Testis (tissue), 3 donors: ENCODE data around the gene CCDC107. TPM values are rescaled to one million over a fixed set of nuclear protein-coding genes. Genes with fewer than 3 reads are reported as not detected.
A peak's percentile ranks its signal among the peaks of the same experiment; 100 is the strongest.

Source experiments
- DNase-seq: peaks from one replicate; pipeline ENCODE4 v3.0.0-alpha.2; 2019
- H3K27ac ChIP-seq, 2 donors: fragments of 200-600 bp; sonication (generic); one replicate each; pipeline ENCODE4 v1.5.1; 2019
- H3K27me3 ChIP-seq: fragments of 200-600 bp; sonication (generic); one replicate; pipeline ENCODE4 v1.5.1; 2019
- H3K36me3 ChIP-seq: fragments of 200-600 bp; sonication (generic); one replicate; pipeline ENCODE4 v1.5.1; 2017; ENCODE audit warnings: low read depth; ENCODE audit errors: missing control alignments
- H3K4me1 ChIP-seq: fragments of 200-600 bp; sonication (generic); one replicate; pipeline ENCODE4 v1.5.1; 2019
- H3K4me3 ChIP-seq, 2 donors: fragments of 200-600 bp; sonication (generic); one replicate each; pipeline ENCODE4 v1.5.1; 2017 to 2019
- H3K9me3 ChIP-seq: fragments of 200-600 bp; sonication (generic); one replicate; pipeline ENCODE4 v1.5.1; 2017
- CTCF ChIP-seq, 3 experiments: fragments of 450-650 bp in 2 of 3; fragments of 200-600 bp in 1 of 3; sonication (generic) in 1 of 3; IDR thresholded peaks; one replicate each; pipeline ENCODE4 v1.5.1; 2016 to 2019; ENCODE audit warnings: antibody characterized with exemption in 3 of 3, mild to moderate bottlenecking in 2 of 3, moderate library complexity in 1 of 3
- POLR2A ChIP-seq: fragments of 450-650 bp; IDR thresholded peaks from one replicate; pipeline ENCODE4 v1.6.1; 2017; ENCODE audit warnings: antibody characterized with exemption, mild to moderate bottlenecking, moderate library complexity
- WGBS, 2 donors: methylation state at CpG; one replicate each; pipeline ENCODE4 v1.1.5; 2018; 5-methylcytosine and 5-hydroxymethylcytosine counted together
- intact Hi-C: fragments of 100-400 bp; cut with DNase I; formaldehyde crosslinking; loops from one replicate; pipeline ENCODE4 v1.15.1; 2023; ENCODE audit warnings: low total_unique reads
- polyA plus RNA-seq: library from polyadenylated mRNA; stranded (reverse); fragments of 350-450 nt; fragmentation: Illumina TruSeq; extraction: RNeasy Lipid Tissue Mini Kit (QIAGEN cat#74804); gene quantifications from one replicate; pipeline ENCODE4 v1.2.3, GENCODE V29; 2014; ENCODE audit warnings: low read depth, low replicate concordance; ENCODE audit not compliant: insufficient read depth
- total RNA-seq, 2 donors: library from RNA; depleted of rRNA; stranded (reverse); fragments of >200 nt; gene quantifications; one replicate each; pipeline ENCODE4 v1.2.3, GENCODE V29; 2016

Gene CCDC107
- total and polyA plus RNA-seq, 3 donors from 2014 or later: 13.4 to 19.0 (median 17.2) TPM

GRCh38 chr9:35612843-35613242 lies 45.2 kb upstream of the CCDC107 start:
- H3K27me3 ChIP-seq: no peaks in the 10 kb centered on the region
- H3K9me3 ChIP-seq: no peaks in the 10 kb centered on the region
- no peak overlapping the region for H3K4me3 ChIP-seq
- TF ChIP-seq POLR2A (no peak), CTCF (IDR thresholded peaks at IDR 0.05) (no peak)
- H3K27ac ChIP-seq: no peak overlapping the region
- no peak for DNase-seq
- H3K36me3 ChIP-seq: no peaks in the 10 kb centered on the region
- H3K4me1 ChIP-seq: peaks cover 8% of the 10 kb centered on the region
- intact Hi-C loops: no loop called here
- 90 to 96% methylated on average over 2 of the region's 2 CpGs for WGBS, 2 donors

GRCh38 chr9:35615981-35616680 lies 42.0 kb upstream of the CCDC107 start:
- Histone ChIP-seq H3K4me3 (peak overlapping the region in 1 of 2 donors; percentile 58), H3K36me3 (no peaks in the 10 kb centered on the region), H3K27ac (no peak overlapping the region), H3K27me3 (no peaks in the 10 kb centered on the region), H3K4me1 (peaks cover 8% of the 10 kb centered on the region), H3K9me3 (no peaks in the 10 kb centered on the region)
- TF ChIP-seq POLR2A: no peak
- TF ChIP-seq CTCF (IDR thresholded peaks at IDR 0.05): no peak
- no peak for DNase-seq
- 56 to 73% methylated on average over 17 of the region's 17 CpGs for whole genome bisulfite sequencing, 2 donors
- intact Hi-C loops: no loop called here

- DNase-seq: peak; percentile 79
- WGBS, 2 donors: 7 to 16% methylated on average over 20 to 51 of the region's 51 CpGs
These were observed 41.2 kb upstream of the CCDC107 start for GRCh38 chr9:35616681-35617459.

GRCh38 chr9:35617548-35617947 lies 40.5 kb upstream of the CCDC107 start:
- Histone ChIP-seq H3K4me3 (peak overlapping the region in 1 of 2 donors; percentile 58), H3K27ac (no peak overlapping the region)
- WGBS, 2 donors: 45 to 47% methylated on average over 8 of the region's 8 CpGs

More at GRCh38 chr9:35616681-35617459, 41.2 kb upstream of the CCDC107 start:
- no peak overlapping the region for H3K27ac ChIP-seq
- H3K4me1 ChIP-seq: peaks cover 8% of the 10 kb centered on the region
- no peaks in the 10 kb centered on the region for H3K27me3 ChIP-seq
- intact Hi-C loops: no loop called here
- TF ChIP-seq POLR2A (no peak), CTCF (IDR thresholded peaks at IDR 0.05) (no peak)
- peak overlapping the region; percentile 41 to 58 for H3K4me3 ChIP-seq
- H3K9me3 ChIP-seq: no peaks in the 10 kb centered on the region
- H3K36me3 ChIP-seq: no peaks in the 10 kb centered on the region

More at GRCh38 chr9:35617548-35617947, 40.5 kb upstream of the CCDC107 start:
- Histone ChIP-seq H3K9me3 (no peaks in the 10 kb centered on the region), H3K27me3 (no peaks in the 10 kb centered on the region), H3K4me1 (peaks cover 8% of the 10 kb centered on the region), H3K36me3 (no peaks in the 10 kb centered on the region)
- TF ChIP-seq POLR2A (no peak), CTCF (IDR thresholded peaks at IDR 0.05) (no peak)
- intact Hi-C loops: no loop called here
- no peak for DNase-seq
